Stimulated activated CD8-positive, alpha-beta memory T cell treated with anti-CD3 and anti-CD28 coated beads, Interleukin-2, amount 100 ng/mL, for 48 hours (primary cell): ENCODE measurements around the gene ALG14.
"Not testable (repeated sequence)": the region's sequence is repeated elsewhere in the genome, so short reads cannot be mapped to it uniquely, and the experiment has no call there.

Experiments
- DNase-seq, 2 donors: peaks; one replicate each; pipeline ENCODE4 v3.0.0-alpha.2; 2020; ENCODE audit warnings: low read depth in 2 of 2

The ALG14 gene

GRCh38 chr1:95007687-95008086 is 65.1 kb downstream of the ALG14 start:
- DNase-seq = no peak

- DNase-seq = no peak
Observed at GRCh38 chr1:95006681-95007080, 66.1 kb downstream of the ALG14 start.

- DNase-seq = no peak
Observed at GRCh38 chr1:95005584-95005983, 67.2 kb downstream of the ALG14 start.

GRCh38 chr1:95004013-95004412 is 68.7 kb downstream of the ALG14 start:
- no peak for DNase-seq

- DNase-seq = no peak
Observed at GRCh38 chr1:95003433-95003738, 69.4 kb downstream of the ALG14 start.

- DNase-seq = no peak
Observed at GRCh38 chr1:95002540-95003432, 70.0 kb downstream of the ALG14 start.

- DNase-seq = no peak
Observed at GRCh38 chr1:95002164-95002539, 70.6 kb downstream of the ALG14 start.

- no peak for DNase-seq
Observed at GRCh38 chr1:94999456-95000131, 73.2 kb downstream of the ALG14 start.

- DNase-seq = no peak
Observed at GRCh38 chr1:94998748-94999147, 74.0 kb downstream of the ALG14 start.

GRCh38 chr1:94998114-94998513 is 74.6 kb downstream of the ALG14 start:
- no peak for DNase-seq

- not testable (repeated sequence) for DNase-seq
Observed at GRCh38 chr1:94995536-94995935, 77.2 kb downstream of the ALG14 start.

- no peak for DNase-seq
Observed at GRCh38 chr1:94994805-94995204, 77.9 kb downstream of the ALG14 start.

- DNase-seq = no peak
Observed at GRCh38 chr1:94993931-94994645, 78.7 kb downstream of the ALG14 start.

GRCh38 chr1:94992863-94993563 is 79.7 kb downstream of the ALG14 start:
- DNase-seq = no peak

- no peak for DNase-seq
Observed at GRCh38 chr1:94992161-94992560, 80.6 kb downstream of the ALG14 start.

GRCh38 chr1:94989911-94990473 is 82.8 kb downstream of the ALG14 start:
- DNase-seq = no peak

GRCh38 chr1:94989398-94989797 is 83.4 kb downstream of the ALG14 start:
- no peak for DNase-seq

GRCh38 chr1:94988356-94988755 is 84.4 kb downstream of the ALG14 start:
- no peak for DNase-seq

GRCh38 chr1:94986783-94987182 is 86.0 kb downstream of the ALG14 start:
- no peak for DNase-seq

GRCh38 chr1:94983171-94983739 is 89.5 kb downstream of the ALG14 start:
- DNase-seq = no peak

- DNase-seq = no peak
Observed at GRCh38 chr1:94982398-94982797, 90.4 kb downstream of the ALG14 start.
